ENCODE data around the gene HRH4. TPM values are rescaled to one million over a fixed set of nuclear protein-coding genes. Genes with fewer than 3 reads are reported as not detected.
A peak's percentile ranks its signal among the peaks of the same experiment; 100 is the strongest.

The HRH4 gene
- polyA plus RNA-seq, 4 donors = 0.06 to 0.17 (median 0.08) TPM

GRCh38 chr18:24500766-24501165, 40.3 kb downstream of the HRH4 start:
- DNase-seq (ENCODE audit: low read depth in 4 of 4, low spot score in 3 of 4) = no peak

GRCh38 chr18:24502667-24503523, 42.5 kb downstream of the HRH4 start:
- DNase-seq (ENCODE audit: low read depth in 4 of 4, low spot score in 3 of 4) = peak in 1 of 4 donors; percentile 45

- DNase-seq (ENCODE audit: low read depth in 4 of 4, low spot score in 3 of 4) = no peak
Measured at GRCh38 chr18:24504401-24504800, 44.0 kb downstream of the HRH4 start.

- DNase-seq (ENCODE audit: low read depth in 4 of 4, low spot score in 3 of 4) = no peak
Measured at GRCh38 chr18:24506175-24506574, 45.7 kb downstream of the HRH4 start.

GRCh38 chr18:24509435-24509834, 49.0 kb downstream of the HRH4 start:
- DNase-seq (ENCODE audit: low read depth in 4 of 4, low spot score in 3 of 4) = no peak

GRCh38 chr18:24514439-24514838, 54.0 kb downstream of the HRH4 start:
- DNase-seq (ENCODE audit: low read depth in 4 of 4, low spot score in 3 of 4) = no peak

- DNase-seq (ENCODE audit: low read depth in 4 of 4, low spot score in 3 of 4) = no peak
Measured at GRCh38 chr18:24515721-24516120, 55.3 kb downstream of the HRH4 start.

GRCh38 chr18:24516261-24516660, 55.8 kb downstream of the HRH4 start:
- no peak for DNase-seq (ENCODE audit: low read depth in 4 of 4, low spot score in 3 of 4)

- no peak for DNase-seq (ENCODE audit: low read depth in 4 of 4, low spot score in 3 of 4)
Measured at GRCh38 chr18:24517554-24517953, 57.1 kb downstream of the HRH4 start.

- no peak for DNase-seq (ENCODE audit: low read depth in 4 of 4, low spot score in 3 of 4)
Measured at GRCh38 chr18:24518596-24518995, 58.2 kb downstream of the HRH4 start.

Other genes starting within 250 kb of the HRH4 start
- gene OSBPL1A, start 62.8 kb upstream of the HRH4 start, polyA plus RNA-seq (ENCODE audit: insufficient read length in 4 of 4) = 10 to 100 TPM; 44.6 to 53.7 (median 50.6) TPM
- 10 to 100 TPM; 54.3 to 85.8 (median 62.0) TPM for gene IMPACT, start 34.0 kb upstream of the HRH4 start, polyA plus RNA-seq (ENCODE audit: insufficient read length in 4 of 4)